K562 (cell line): Measurements from ENCODE around the gene MRI1. TPM values are rescaled to one million over a fixed set of nuclear protein-coding genes. Genes with fewer than 3 reads are reported as not detected.

Experiments
- BHLHE40 ChIP-seq: IDR thresholded peaks from 2 replicates; pipeline ENCODE4 v1.6.1; 2011; ENCODE audit warnings: low read length, improper control_type of control experiment
- E4F1 ChIP-seq: fragments of 250-450 bp; sonication (Bioruptor Pico); IDR thresholded peaks from 2 replicates; pipeline ENCODE4 v1.5.0; 2021; ENCODE audit warnings: mild to moderate bottlenecking, borderline replicate concordance
- EGR1 ChIP-seq: fragments of 450-650 bp; conservative IDR thresholded peaks from 2 replicates; pipeline ENCODE4 v1.6.1; 2017; ENCODE audit warnings: mild to moderate bottlenecking
- ERF ChIP-seq: fragments of 450-650 bp; formaldehyde crosslinking; IDR thresholded peaks from 2 replicates; pipeline ENCODE4 v1.4.0; 2020; ENCODE audit warnings: mild to moderate bottlenecking, mixed read lengths
- HMGN3 ChIP-seq: IDR thresholded peaks from 2 replicates; pipeline ENCODE4 v1.6.1; 2011; ENCODE audit warnings: borderline replicate concordance, low read depth, mild to moderate bottlenecking, mixed read lengths, low read length; ENCODE audit not compliant: insufficient read length; ENCODE audit errors: extremely low read depth
- HNRNPLL ChIP-seq: fragments of 200-400 bp; formaldehyde crosslinking; IDR thresholded peaks from 2 replicates; pipeline ENCODE4 v1.6.1; 2017; ENCODE audit warnings: low read length, low read depth, mild to moderate bottlenecking; ENCODE audit not compliant: poor library complexity, severe bottlenecking
- KLF13 ChIP-seq: fragments of 450-650 bp; IDR thresholded peaks from 2 replicates; pipeline ENCODE4 v1.6.1; 2016; ENCODE audit warnings: missing genetic modification characterization, low read depth, mild to moderate bottlenecking, missing compliant biosample characterization, moderate library complexity, borderline replicate concordance
- MLLT1 ChIP-seq, 2 experiments: fragments of 450-650 bp; IDR thresholded peaks; 2 replicates each; pipeline ENCODE4 v1.6.1; 2016
- NCOA1 ChIP-seq: fragments of 450-650 bp; IDR thresholded peaks from 2 replicates; pipeline ENCODE4 v1.6.1; 2016; ENCODE audit warnings: low read depth
- NFRKB ChIP-seq: fragments of 450-650 bp; IDR thresholded peaks from 2 replicates; pipeline ENCODE4 v1.6.1; 2016; ENCODE audit warnings: low read depth
- NKRF ChIP-seq: fragments of 450-650 bp; IDR thresholded peaks from 2 replicates; pipeline ENCODE4 v1.6.1; 2016; ENCODE audit warnings: borderline replicate concordance
- RBFOX2 ChIP-seq: fragments of 200-400 bp; formaldehyde crosslinking; IDR thresholded peaks from 2 replicates; pipeline ENCODE4 v1.6.1; 2017; ENCODE audit warnings: low read depth, mild to moderate bottlenecking, low read length, moderate library complexity
- SRSF9 ChIP-seq: fragments of 200-400 bp; formaldehyde crosslinking; IDR thresholded peaks from 2 replicates; pipeline ENCODE4 v1.6.1; 2017; ENCODE audit warnings: low read depth, low read length, borderline replicate concordance
- THRAP3 ChIP-seq: fragments of 450-650 bp; IDR thresholded peaks from 2 replicates; pipeline ENCODE4 v1.6.1; 2016; ENCODE audit warnings: mild to moderate bottlenecking, inconsistent platforms, borderline replicate concordance
- TRIM28 ChIP-seq: fragments of 450-650 bp; IDR thresholded peaks from 2 replicates; pipeline ENCODE4 v1.6.1; 2017
- XRCC4 ChIP-seq: IDR thresholded peaks from one replicate; pipeline ENCODE4 v1.6.1; 2011; ENCODE audit not compliant: insufficient read depth, insufficient read length; ENCODE audit errors: extremely low read depth
- ZNF668 ChIP-seq: fragments of 250-450 bp; sonication (Bioruptor Pico); IDR thresholded peaks from 2 replicates; pipeline ENCODE4 v1.8.0; 2022; ENCODE audit warnings: mild to moderate bottlenecking, inconsistent platforms
- ZSCAN29 ChIP-seq: fragments of 450-650 bp; IDR thresholded peaks from 2 replicates; pipeline ENCODE4 v1.6.1; 2017
- polyA plus RNA-seq, 8 experiments: library from polyadenylated mRNA; depleted of rRNA in 4 of 8; stranded (reverse) in 5 of 8; unstranded in 3 of 8; fragments of >200 nt; fragmentation: Nextera tagmentation in 2 of 8; fragmentation: Illumina TruSeq in 1 of 8; extraction: Ambion mirVana in 2 of 8; extraction: Trizol in 1 of 8; gene quantifications; 2 replicates each; pipeline versions ENCODE4 v1.2.1 to v1.2.3, GENCODE V29; 2011 to 2014; ENCODE audit warnings: inconsistent platforms in 1 of 8, missing spikeins in 1 of 8
- total RNA-seq, 7 experiments: library from RNA; depleted of rRNA in 6 of 7; stranded (reverse); fragments of >200 nt in 6 of 7; fragmentation: Illumina TruSeq in 2 of 7; extraction: Trizol in 2 of 7; gene quantifications; 2 replicates each; pipeline versions ENCODE4 v1.2.1 to v1.2.3, GENCODE V29; 2011 to 2021; ENCODE audit warnings: low replicate concordance in 1 of 7
- TF ChIP-seq, protein P1 (sequence below): fragments of 250-450 bp; sonication (Bioruptor Pico); IDR thresholded peaks from 2 replicates; pipeline ENCODE4 v1.9.0; 2021; ENCODE audit warnings: mild to moderate bottlenecking, inconsistent platforms

The MRI1 gene
- total and polyA plus RNA-seq, 9 of the 15 experiments (the other 6 are each of a cell fraction or from before 2014, with no cell fraction given) = 5.5 to 57.4 (median 28.2) TPM

DNA sequence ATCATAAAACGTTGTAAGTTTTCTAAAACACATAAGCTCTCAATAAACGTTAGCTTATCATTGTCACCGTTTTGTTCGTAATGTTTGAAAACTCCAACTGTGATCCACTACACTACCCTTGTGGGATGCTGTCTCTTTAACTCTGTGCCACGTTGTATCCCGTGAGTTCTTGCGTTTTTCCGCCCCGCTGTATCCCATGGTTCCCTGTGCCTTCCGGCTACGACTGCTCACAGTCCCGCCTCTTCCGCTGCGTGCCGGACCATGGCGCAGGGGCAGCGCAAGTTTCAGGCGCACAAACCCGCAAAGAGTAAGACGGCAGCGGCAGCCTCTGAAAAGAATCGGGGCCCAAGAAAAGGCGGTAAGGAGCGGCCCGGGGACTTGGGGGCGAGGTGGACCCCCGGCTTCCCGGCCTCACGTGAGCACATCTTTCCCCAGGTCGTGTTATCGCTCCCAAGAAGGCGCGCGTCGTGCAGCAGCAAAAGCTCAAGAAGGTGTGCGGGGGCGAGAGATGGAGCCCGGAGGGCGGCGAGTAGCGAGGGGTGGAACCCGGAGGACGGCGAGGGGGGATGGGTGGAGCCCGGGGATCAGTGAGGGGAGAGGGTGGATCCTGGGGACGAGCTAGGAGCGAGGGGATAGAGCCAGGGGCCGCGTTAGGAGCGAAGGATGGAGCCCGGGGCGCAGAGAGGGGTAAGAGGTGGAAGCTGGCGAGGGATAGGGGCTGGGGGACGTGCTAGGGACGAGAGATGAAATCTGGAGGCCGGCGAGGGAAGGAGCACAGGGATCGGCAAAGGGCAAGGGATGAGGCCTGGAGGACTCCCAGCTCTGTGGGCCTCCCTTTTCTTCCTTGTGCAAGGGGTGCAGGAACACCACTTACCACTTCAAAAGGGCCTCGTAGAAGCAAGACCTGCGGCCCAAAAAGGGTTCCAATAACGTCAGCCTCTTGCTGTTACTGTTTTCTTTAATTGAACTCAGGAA is 10.2 kb downstream of the MRI1 start, which contains the start of gene C19orf53 (continued):
- TF ChIP-seq NFRKB (peak; percentile 75; the same call in 1 of the 2 replicates), HMGN3 (peak; percentile 71), THRAP3 (no peak; the same call in 1 of the 2 replicates), NCOA1 (peak; percentile 67; the same call in 1 of the 2 replicates), ERF (peak; percentile 67; the same call in 1 of the 2 replicates), E4F1 (CRISPR knock-in tag) (no peak), ZNF668 (0 out of 2 replicates have a peak, but pooled peaks have one; percentile 12), MLLT1 (IDR thresholded peaks at IDR 0.05) (no peak), ZSCAN29 (0 out of 2 replicates have a peak, but pooled peaks have one; percentile 34), BHLHE40 (peak; percentile 83), XRCC4 (no peak), SRSF9 (no peak), NKRF (peak; percentile 92), RBFOX2 (peak; percentile 96), HNRNPLL (peak; percentile 94), KLF13 (0 out of 2 replicates have a peak, but pooled peaks have one; percentile 56), TRIM28 (0 out of 2 replicates have a peak, but pooled peaks have one; percentile 18), EGR1 (peak; percentile 99)
- TF ChIP-seq, protein P1, sequence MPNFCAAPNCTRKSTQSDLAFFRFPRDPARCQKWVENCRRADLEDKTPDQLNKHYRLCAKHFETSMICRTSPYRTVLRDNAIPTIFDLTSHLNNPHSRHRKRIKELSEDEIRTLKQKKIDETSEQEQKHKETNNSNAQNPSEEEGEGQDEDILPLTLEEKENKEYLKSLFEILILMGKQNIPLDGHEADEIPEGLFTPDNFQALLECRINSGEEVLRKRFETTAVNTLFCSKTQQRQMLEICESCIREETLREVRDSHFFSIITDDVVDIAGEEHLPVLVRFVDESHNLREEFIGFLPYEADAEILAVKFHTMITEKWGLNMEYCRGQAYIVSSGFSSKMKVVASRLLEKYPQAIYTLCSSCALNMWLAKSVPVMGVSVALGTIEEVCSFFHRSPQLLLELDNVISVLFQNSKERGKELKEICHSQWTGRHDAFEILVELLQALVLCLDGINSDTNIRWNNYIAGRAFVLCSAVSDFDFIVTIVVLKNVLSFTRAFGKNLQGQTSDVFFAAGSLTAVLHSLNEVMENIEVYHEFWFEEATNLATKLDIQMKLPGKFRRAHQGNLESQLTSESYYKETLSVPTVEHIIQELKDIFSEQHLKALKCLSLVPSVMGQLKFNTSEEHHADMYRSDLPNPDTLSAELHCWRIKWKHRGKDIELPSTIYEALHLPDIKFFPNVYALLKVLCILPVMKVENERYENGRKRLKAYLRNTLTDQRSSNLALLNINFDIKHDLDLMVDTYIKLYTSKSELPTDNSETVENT = no peak
